DND-41 (cell line): ENCODE results near the gene DIO1.
A peak's percentile ranks its signal among the peaks of the same experiment; 100 is the strongest.

Experiments
- ATAC-seq: fragments of 200-7000 bp; cut with Tn5 transposase; 3 replicates; pipeline ENCODE4 v1.9.1; 2021; ENCODE audit warnings: low read depth; ENCODE audit not compliant: insufficient read depth
- DNase-seq: peaks from one replicate; pipeline ENCODE4 v3.0.0-alpha.2; 2020
- H2AFZ ChIP-seq: 2 replicates; pipeline ENCODE4 v1.6.0; 2012; ENCODE audit warnings: low read depth, low read length
- H3K27ac ChIP-seq: 2 replicates; pipeline ENCODE4 v1.5.1; 2012; ENCODE audit warnings: low read length, inconsistent platforms
- H3K27me3 ChIP-seq: fragments of 200-600 bp; sonication (generic); 2 replicates; pipeline ENCODE4 v1.6.0; 2012; ENCODE audit warnings: low read length, mild to moderate bottlenecking, inconsistent platforms; ENCODE audit not compliant: insufficient read depth, poor library complexity
- H3K36me3 ChIP-seq: 2 replicates; pipeline ENCODE4 v1.5.1; 2012; ENCODE audit warnings: low read length, inconsistent platforms; ENCODE audit not compliant: insufficient read depth
- H3K4me1 ChIP-seq: 2 replicates; pipeline ENCODE4 v1.5.1; 2012; ENCODE audit warnings: mild to moderate bottlenecking, low read length; ENCODE audit not compliant: insufficient read depth
- H3K4me2 ChIP-seq: 2 replicates; pipeline ENCODE4 v1.6.0; 2012; ENCODE audit warnings: mild to moderate bottlenecking, moderate library complexity, low read length, inconsistent platforms; ENCODE audit not compliant: insufficient read depth
- H3K4me3 ChIP-seq, 2 experiments: fragments of 200-600 bp in 1 of 2; shearing (Covaris generic) in 1 of 2; 2 replicates each; pipeline ENCODE4 v1.5.1; 2012 to 2016; ENCODE audit warnings: inconsistent platforms in 2 of 2, low read length in 2 of 2, mild to moderate bottlenecking in 2 of 2, low read depth in 1 of 2, moderate library complexity in 1 of 2
- H3K79me2 ChIP-seq: 2 replicates; pipeline ENCODE4 v1.6.0; 2012; ENCODE audit warnings: low read length, inconsistent platforms; ENCODE audit not compliant: insufficient read depth
- H3K9ac ChIP-seq: 2 replicates; pipeline ENCODE4 v1.6.0; 2012; ENCODE audit warnings: low read depth, mild to moderate bottlenecking, inconsistent platforms, low read length, moderate library complexity
- H3K9me3 ChIP-seq: 2 replicates; pipeline ENCODE4 v1.5.1; 2012; ENCODE audit warnings: low read length, moderate library complexity, mild to moderate bottlenecking, inconsistent platforms; ENCODE audit not compliant: insufficient read depth, severe bottlenecking
- H4K20me1 ChIP-seq: 2 replicates; pipeline ENCODE4 v1.6.0; 2012; ENCODE audit warnings: low read length; ENCODE audit not compliant: insufficient read depth
- CTCF ChIP-seq: IDR thresholded peaks from 2 replicates; pipeline ENCODE4 v1.5.1; 2012; ENCODE audit warnings: borderline replicate concordance, low read length, moderate library complexity, mild to moderate bottlenecking; ENCODE audit not compliant: poor library complexity, severe bottlenecking; ENCODE audit errors: extremely low read depth
- EZH2 ChIP-seq: IDR thresholded peaks from 3 replicates; pipeline ENCODE4 v1.6.1; 2012; ENCODE audit warnings: borderline replicate concordance, low read depth, mild to moderate bottlenecking, moderate library complexity, low read length, inconsistent platforms; ENCODE audit not compliant: severe bottlenecking

Gene DIO1

GRCh38 chr1:53943090-53943489, 49.1 kb downstream of the DIO1 start:
- TF ChIP-seq EZH2 = no peak
- no peak for TF ChIP-seq CTCF
- Histone ChIP-seq H3K4me2 (peak overlapping the region; percentile 98), H3K27ac (no peak overlapping the region), H3K4me3 (0 out of 4 replicates have a peak overlapping the region, but pooled peaks of 1 of the 2 experiments have one; percentile 2), H3K9me3 (no peaks in the 10 kb centered on the region), H2AFZ (no peak overlapping the region), H3K27me3 (no peaks in the 10 kb centered on the region), H3K79me2 (peaks cover 83% of the 10 kb centered on the region), H3K4me1 (peaks cover 54% of the 10 kb centered on the region), H3K36me3 (peaks cover 17% of the 10 kb centered on the region), H4K20me1 (peaks cover 6% of the 10 kb centered on the region; the same call in 1 of the 2 replicates), H3K9ac (0 out of 2 replicates have a peak overlapping the region, but pooled peaks have one; percentile 77)
- ATAC-seq (no peak), DNase-seq (no peak)

GRCh38 chr1:53943490-53944043, 49.6 kb downstream of the DIO1 start:
- Histone ChIP-seq H3K9ac (peak overlapping the region; percentile 77), H3K9me3 (no peaks in the 10 kb centered on the region), H3K4me3 (peak overlapping the region in 1 of 2 experiments; percentile 71; a peak in 2 of 4 replicates), H3K4me1 (peaks cover 58% of the 10 kb centered on the region), H3K4me2 (peak overlapping the region; percentile 98), H2AFZ (no peak overlapping the region), H3K36me3 (peaks cover 13% of the 10 kb centered on the region), H3K27ac (peak overlapping the region; percentile 4; the same call in 1 of the 2 replicates), H3K27me3 (no peaks in the 10 kb centered on the region), H4K20me1 (peaks cover 6% of the 10 kb centered on the region; the same call in 1 of the 2 replicates), H3K79me2 (peaks cover 83% of the 10 kb centered on the region)
- ATAC-seq (no peak), DNase-seq (no peak)
- TF ChIP-seq EZH2 = no peak
- no peak for TF ChIP-seq CTCF

- Histone ChIP-seq H3K4me2 (peak overlapping the region; percentile 98), H3K4me3 (peak overlapping the region; percentile 60 to 71), H3K27me3 (no peaks in the 10 kb centered on the region), H3K9ac (peak overlapping the region; percentile 77), H3K36me3 (peaks cover 2% of the 10 kb centered on the region), H3K9me3 (no peaks in the 10 kb centered on the region), H3K4me1 (peaks cover 68% of the 10 kb centered on the region), H2AFZ (peak overlapping the region; percentile 72), H4K20me1 (peaks cover 13% of the 10 kb centered on the region), H3K79me2 (peaks cover 87% of the 10 kb centered on the region), H3K27ac (peak overlapping the region; percentile 72)
- no peak for TF ChIP-seq EZH2
- TF ChIP-seq CTCF = no peak
- ATAC-seq (no peak), DNase-seq (peak; percentile 33)
Observed at GRCh38 chr1:53944469-53945182, 50.6 kb downstream of the DIO1 start.
